ENCODE measurements around the gene MCUB.

The MCUB gene

GRCh38 chr4:109683621-109684253 is 123.7 kb downstream of the MCUB start:
- no peak for DNase-seq

- no peak for DNase-seq
These were observed 124.7 kb downstream of the MCUB start for GRCh38 chr4:109684727-109685126.

- DNase-seq = peak; percentile 39
These were observed 130.8 kb downstream of the MCUB start for GRCh38 chr4:109690690-109691410.

- peak; percentile 26 for DNase-seq
These were observed 131.4 kb downstream of the MCUB start for GRCh38 chr4:109691411-109691920.

GRCh38 chr4:109698656-109699055 is 138.6 kb downstream of the MCUB start:
- DNase-seq = no peak

- DNase-seq = no peak
These were observed 139.6 kb downstream of the MCUB start for GRCh38 chr4:109699553-109700225.

- DNase-seq = no peak
These were observed 141.7 kb downstream of the MCUB start for GRCh38 chr4:109701566-109702410.

GRCh38 chr4:109702950-109703663 is 143.1 kb downstream of the MCUB start, which contains the start of gene CASP6:
TSS of gene CASP6 (minus strand) at chr4:109703445. CDS start at chr4:109703395, 50 bp downstream.
- DNase-seq = peak; percentile 75

GRCh38 chr4:109703664-109704361 is 143.8 kb downstream of the MCUB start:
- no peak for DNase-seq

- DNase-seq = no peak
These were observed 148.4 kb downstream of the MCUB start for GRCh38 chr4:109708435-109708834.

- no peak for DNase-seq
These were observed 148.9 kb downstream of the MCUB start for GRCh38 chr4:109708990-109709389.

- no peak for DNase-seq
These were observed 153.5 kb downstream of the MCUB start for GRCh38 chr4:109713500-109713899.

- no peak for DNase-seq
These were observed 158.7 kb downstream of the MCUB start for GRCh38 chr4:109718759-109719158.

- no peak for DNase-seq
These were observed 159.6 kb downstream of the MCUB start for GRCh38 chr4:109719604-109720003.

- no peak for DNase-seq
These were observed 161.0 kb downstream of the MCUB start for GRCh38 chr4:109721033-109721432.

GRCh38 chr4:109722357-109722756 is 162.3 kb downstream of the MCUB start:
- no peak for DNase-seq

GRCh38 chr4:109723110-109723509 is 163.1 kb downstream of the MCUB start:
- DNase-seq = no peak

- no peak for DNase-seq
These were observed 168.3 kb downstream of the MCUB start for GRCh38 chr4:109728385-109728784.

- DNase-seq = no peak
These were observed 169.2 kb downstream of the MCUB start for GRCh38 chr4:109729117-109729717.

GRCh38 chr4:109729718-109730618 is 169.9 kb downstream of the MCUB start, which contains the start of gene PLA2G12A:
TSS of gene PLA2G12A (minus strand) at chr4:109730070. CDS start at chr4:109729809, 261 bp downstream.
- DNase-seq = peak; percentile 77
